Mesenchymal stem cell (in vitro differentiated cells and primary cell): Measurements from ENCODE around the gene NR2F2.

Source experiments
- DNase-seq: peaks from one replicate; pipeline ENCODE4 v3.0.0-alpha.2; 2013
- H2AFZ ChIP-seq: one replicate; pipeline ENCODE4 v1.6.1; 2013; ENCODE audit warnings: low read depth, mild to moderate bottlenecking, control low read depth, inconsistent platforms, low read length, moderate library complexity
- H2AK5ac ChIP-seq: 2 replicates; pipeline ENCODE4 v1.6.1; 2013; ENCODE audit warnings: low read length, moderate library complexity, mild to moderate bottlenecking, inconsistent platforms; ENCODE audit not compliant: severe bottlenecking
- H2BK120ac ChIP-seq: one replicate; pipeline ENCODE4 v1.6.1; 2013; ENCODE audit warnings: low read depth, mild to moderate bottlenecking, inconsistent platforms, low read length, moderate library complexity
- H2BK12ac ChIP-seq, 2 experiments: one replicate each; pipeline ENCODE4 v1.6.1; 2013; ENCODE audit warnings: inconsistent platforms in 2 of 2, low read length in 2 of 2, mild to moderate bottlenecking in 2 of 2, moderate library complexity in 2 of 2, control low read depth in 1 of 2
- H2BK15ac ChIP-seq: one replicate; pipeline ENCODE4 v1.6.1; 2013; ENCODE audit warnings: mild to moderate bottlenecking, low read depth, inconsistent platforms; ENCODE audit not compliant: poor library complexity, severe bottlenecking
- H2BK5ac ChIP-seq: 2 replicates; pipeline ENCODE4 v1.6.1; 2013; ENCODE audit warnings: low read depth, mild to moderate bottlenecking, low read length, control low read depth, inconsistent platforms; ENCODE audit not compliant: poor library complexity, severe bottlenecking
- H3K14ac ChIP-seq, 2 experiments: one replicate each; pipeline ENCODE4 v1.6.1; 2013; ENCODE audit warnings: inconsistent platforms in 2 of 2, low read length in 2 of 2, control low read depth in 1 of 2, mild to moderate bottlenecking in 1 of 2, moderate library complexity in 1 of 2
- H3K18ac ChIP-seq, 2 experiments: one replicate each; pipeline ENCODE4 v1.6.1; 2013; ENCODE audit warnings: inconsistent platforms in 2 of 2, low read length in 2 of 2, control low read depth in 1 of 2, low read depth in 1 of 2, mild to moderate bottlenecking in 1 of 2
- H3K23ac ChIP-seq, 2 experiments: one replicate each; pipeline ENCODE4 v1.6.1; 2013; ENCODE audit warnings: inconsistent platforms in 2 of 2, low read length in 2 of 2, mild to moderate bottlenecking in 2 of 2, moderate library complexity in 2 of 2, control low read depth in 1 of 2
- H3K27ac ChIP-seq: 2 replicates; pipeline ENCODE4 v1.5.1; 2013; ENCODE audit warnings: mild to moderate bottlenecking, moderate library complexity, low read length, control low read depth, inconsistent platforms; ENCODE audit not compliant: poor library complexity, severe bottlenecking
- H3K27me3 ChIP-seq, 2 experiments: 2 replicates each; pipeline versions ENCODE4 v1.6.1 to v1.7.0; 2013; ENCODE audit warnings: low read length in 2 of 2, mild to moderate bottlenecking in 2 of 2, moderate library complexity in 2 of 2, control low read depth in 1 of 2, inconsistent platforms in 1 of 2; ENCODE audit not compliant: control insufficient read depth in 1 of 2, insufficient read depth in 1 of 2
- H3K36me3 ChIP-seq, 2 experiments: 2 replicates each; pipeline versions ENCODE4 v1.6.1 to v1.7.0; 2013; ENCODE audit warnings: low read length in 2 of 2, control low read depth in 1 of 2, inconsistent platforms in 1 of 2, low read depth in 1 of 2, mild to moderate bottlenecking in 1 of 2; ENCODE audit not compliant: insufficient read depth in 2 of 2, control insufficient read depth in 1 of 2
- H3K4ac ChIP-seq, 2 experiments: one replicate each; pipeline ENCODE4 v1.6.1; 2013; ENCODE audit warnings: inconsistent platforms in 2 of 2, low read length in 2 of 2, mild to moderate bottlenecking in 2 of 2, moderate library complexity in 2 of 2, control low read depth in 1 of 2, low read depth in 1 of 2
- H3K4me1 ChIP-seq: 2 replicates; pipeline ENCODE4 v1.6.1; 2013; ENCODE audit warnings: low read depth, low read length, control low read depth; ENCODE audit not compliant: control insufficient read depth, insufficient read depth
- H3K4me2 ChIP-seq: 2 replicates; pipeline ENCODE4 v1.6.1; 2013; ENCODE audit warnings: low read length, mild to moderate bottlenecking, inconsistent platforms; ENCODE audit not compliant: poor library complexity, severe bottlenecking
- H3K4me3 ChIP-seq, 2 experiments: 2 replicates each; pipeline versions ENCODE4 v1.5.1 to v1.7.0; 2013; ENCODE audit warnings: low read length in 2 of 2, mild to moderate bottlenecking in 2 of 2, control low read depth in 1 of 2, low read depth in 1 of 2; ENCODE audit not compliant: insufficient read depth in 1 of 2
- H3K79me1 ChIP-seq: replicated peaks from 2 replicates; pipeline ENCODE4 v1.6.1; 2013; ENCODE audit warnings: mild to moderate bottlenecking, control low read depth, low read length, inconsistent platforms; ENCODE audit not compliant: poor library complexity, severe bottlenecking
- H3K9ac ChIP-seq: 2 replicates; pipeline ENCODE4 v1.7.0; 2013; ENCODE audit warnings: mild to moderate bottlenecking, low read length, moderate library complexity
- H3K9me3 ChIP-seq: 2 replicates; pipeline ENCODE4 v1.7.0; 2013; ENCODE audit warnings: mild to moderate bottlenecking, low read length; ENCODE audit not compliant: control insufficient read depth
- H4K8ac ChIP-seq: one replicate; pipeline ENCODE4 v1.6.1; 2013; ENCODE audit warnings: inconsistent platforms, mild to moderate bottlenecking, low read length, moderate library complexity
- H4K91ac ChIP-seq: one replicate; pipeline ENCODE4 v1.6.1; 2013; ENCODE audit warnings: mild to moderate bottlenecking, low read length, inconsistent platforms
- WGBS: methylation state at CpG from one replicate; pipeline ENCODE4 v1.1.7; 2013; ENCODE audit warnings: mixed read lengths; 5-methylcytosine and 5-hydroxymethylcytosine counted together

NR2F2 gene

GRCh38 chr15:96311256-96311955 is 19.1 kb upstream of the NR2F2 start:
- Histone ChIP-seq H3K79me1 (peaks cover 16% of the 10 kb centered on the region), H4K8ac (no peak overlapping the region), H4K91ac (no peak overlapping the region), H3K14ac (no peak overlapping the region), H2BK5ac (no peak overlapping the region), H3K9ac (peak overlapping the region; percentile 74), H3K4me3 (no peak overlapping the region), H3K36me3 (no peaks in the 10 kb centered on the region), H2AK5ac (no peak overlapping the region), H2AFZ (no peak overlapping the region), H3K27me3 (no peaks in the 10 kb centered on the region), H3K9me3 (no peaks in the 10 kb centered on the region), H3K18ac (no peak overlapping the region), H2BK120ac (no peak overlapping the region), H2BK15ac (no peak overlapping the region), H3K27ac (no peak overlapping the region), H3K4me2 (no peak overlapping the region), H2BK12ac (no peak overlapping the region), H3K4ac (no peak overlapping the region), H3K4me1 (no peaks in the 10 kb centered on the region), H3K23ac (no peak overlapping the region)
- no peak for DNase-seq
- 93% methylated on average over 2 of the region's 5 CpGs for WGBS

- Histone ChIP-seq H3K9me3 (no peaks in the 10 kb centered on the region), H2AK5ac (no peak overlapping the region), H2BK15ac (no peak overlapping the region), H3K27me3 (no peaks in the 10 kb centered on the region), H3K18ac (no peak overlapping the region), H3K23ac (no peak overlapping the region), H3K27ac (no peak overlapping the region), H2AFZ (no peak overlapping the region), H2BK5ac (no peak overlapping the region), H4K8ac (no peak overlapping the region), H4K91ac (no peak overlapping the region), H3K4ac (no peak overlapping the region), H3K36me3 (no peaks in the 10 kb centered on the region), H3K79me1 (peaks cover 15% of the 10 kb centered on the region), H2BK12ac (no peak overlapping the region), H3K4me2 (no peak overlapping the region), H2BK120ac (no peak overlapping the region), H3K4me1 (no peaks in the 10 kb centered on the region), H3K9ac (peak overlapping the region; percentile 74), H3K14ac (no peak overlapping the region), H3K4me3 (no peak overlapping the region)
- no peak for DNase-seq
- 99% methylated on average over 3 of the region's 5 CpGs for WGBS
Measured at GRCh38 chr15:96311956-96312294, 18.6 kb upstream of the NR2F2 start.

GRCh38 chr15:96312641-96313335 is 17.7 kb upstream of the NR2F2 start:
- Histone ChIP-seq H2AFZ (no peak overlapping the region), H3K18ac (no peak overlapping the region), H3K4ac (no peak overlapping the region), H4K91ac (no peak overlapping the region), H3K4me1 (peaks cover 2% of the 10 kb centered on the region), H3K27ac (no peak overlapping the region), H2BK5ac (no peak overlapping the region), H3K4me3 (peak overlapping the region in 1 of 2 experiments; percentile 38), H3K27me3 (no peaks in the 10 kb centered on the region), H2AK5ac (no peak overlapping the region), H2BK120ac (no peak overlapping the region), H3K79me1 (peaks cover 16% of the 10 kb centered on the region), H3K9me3 (no peaks in the 10 kb centered on the region), H3K4me2 (no peak overlapping the region), H3K9ac (peak overlapping the region; percentile 74), H3K36me3 (no peaks in the 10 kb centered on the region), H2BK15ac (no peak overlapping the region), H3K14ac (no peak overlapping the region), H3K23ac (no peak overlapping the region), H4K8ac (no peak overlapping the region), H2BK12ac (no peak overlapping the region)
- no peak for DNase-seq
- WGBS, result 57% methylated on average over 3 of the region's 4 CpGs

GRCh38 chr15:96314518-96314917 is 16.0 kb upstream of the NR2F2 start:
- Histone ChIP-seq H2BK5ac (no peak overlapping the region), H3K27ac (no peak overlapping the region), H4K8ac (no peak overlapping the region), H3K9ac (no peak overlapping the region), H3K23ac (no peak overlapping the region), H3K4me1 (peaks cover 2% of the 10 kb centered on the region), H3K79me1 (peaks cover 12% of the 10 kb centered on the region), H2BK120ac (no peak overlapping the region), H2BK12ac (no peak overlapping the region), H2BK15ac (no peak overlapping the region), H3K18ac (no peak overlapping the region), H2AK5ac (no peak overlapping the region), H3K14ac (no peak overlapping the region), H3K36me3 (no peaks in the 10 kb centered on the region), H3K4me2 (no peak overlapping the region), H3K9me3 (no peaks in the 10 kb centered on the region), H3K4ac (no peak overlapping the region), H3K4me3 (no peak overlapping the region), H4K91ac (no peak overlapping the region), H2AFZ (no peak overlapping the region), H3K27me3 (no peaks in the 10 kb centered on the region)
- DNase-seq, result no peak
